ENCODE data around the gene TMEM184C. TPM values are rescaled to one million over a fixed set of nuclear protein-coding genes. Genes with fewer than 3 reads are reported as not detected.

Gene TMEM184C
- total RNA-seq, 1 experiment from 2014 or later, result 41.9 TPM

Other genes with a start within 250 kb of the TMEM184C start
- gene EDNRA, start 136.3 kb upstream of the TMEM184C start, total RNA-seq (2014; rRNA removed; shearing (Covaris generic)), result not detected in 2 replicates
- gene PRMT9, start 66.8 kb downstream of the TMEM184C start, total RNA-seq (2014; rRNA removed; shearing (Covaris generic)), result 8.3 and 10.5 TPM in 2 replicates
- gene ARHGAP10, start 114.7 kb downstream of the TMEM184C start, total RNA-seq (2014; rRNA removed; shearing (Covaris generic)), result 9.5 and 10.3 TPM in 2 replicates